CD4-positive, CD25-positive, alpha-beta regulatory T cell (primary cell): Measurements from ENCODE around the gene CRYGC. TPM values are rescaled to one million over a fixed set of nuclear protein-coding genes. Genes with fewer than 3 reads are reported as not detected.
"Not testable (repeated sequence)": the region's sequence is repeated elsewhere in the genome, so short reads cannot be mapped to it uniquely, and the experiment has no call there.

Source experiments
- ATAC-seq, 2 donors: fragments of 150-1000 bp; cut with Tn5 transposase; one replicate each; pipeline ENCODE4 v1.10.0; 2021; ENCODE audit warnings: low read depth in 2 of 2, moderate number of reproducible peaks in 2 of 2, moderate library complexity in 1 of 2
- DNase-seq, 3 donors: peaks; one replicate each; pipeline versions ENCODE4 v3.0.0 to v3.0.0-alpha.2; 2012 to 2022; ENCODE audit warnings: mixed read lengths in 1 of 3
- H3K27ac ChIP-seq: one replicate; pipeline ENCODE4 v1.7.0; 2013; ENCODE audit warnings: mild to moderate bottlenecking, low read length; ENCODE audit not compliant: insufficient read depth, poor library complexity, severe bottlenecking
- H3K27me3 ChIP-seq: one replicate; pipeline ENCODE4 v1.7.0; 2013; ENCODE audit warnings: low read length; ENCODE audit not compliant: control insufficient read depth, insufficient read depth
- H3K36me3 ChIP-seq: one replicate; pipeline ENCODE4 v1.7.0; 2013; ENCODE audit warnings: mild to moderate bottlenecking, low read length, moderate library complexity; ENCODE audit not compliant: control insufficient read depth, insufficient read depth
- H3K4me1 ChIP-seq: 2 replicates; pipeline ENCODE4 v1.7.0; 2013; ENCODE audit warnings: mild to moderate bottlenecking, low read length; ENCODE audit not compliant: insufficient read depth, control insufficient read depth, poor library complexity, severe bottlenecking
- H3K4me3 ChIP-seq: one replicate; pipeline ENCODE4 v1.7.0; 2013; ENCODE audit warnings: low read depth, mild to moderate bottlenecking, low read length, moderate library complexity
- H3K9me3 ChIP-seq, 2 experiments: 1 replicate in 1 of 2; 2 replicates in 1 of 2; pipeline ENCODE4 v1.7.0; 2013; ENCODE audit warnings: low read length in 2 of 2, mild to moderate bottlenecking in 1 of 2, moderate library complexity in 1 of 2; ENCODE audit not compliant: control insufficient read depth in 2 of 2
- H3K27ac Mint-ChIP-seq, 3 donors: one replicate each; pipeline ENCODE4 v1.8.0; 2020 to 2022; ENCODE audit warnings: mild to moderate bottlenecking in 3 of 3, mixed read lengths in 3 of 3, moderate library complexity in 2 of 3
- H3K27me3 Mint-ChIP-seq: one replicate; pipeline ENCODE4 v1.8.0; 2022; ENCODE audit warnings: mild to moderate bottlenecking, mixed read lengths
- H3K36me3 Mint-ChIP-seq: one replicate; pipeline ENCODE4 v1.8.0; 2020; ENCODE audit warnings: mixed read lengths
- H3K4me1 Mint-ChIP-seq, 4 donors: one replicate each; pipeline ENCODE4 v1.8.0; 2020 to 2022; ENCODE audit warnings: mixed read lengths in 4 of 4, mild to moderate bottlenecking in 1 of 4
- H3K4me3 Mint-ChIP-seq, 4 donors: one replicate each; pipeline ENCODE4 v1.8.0; 2020 to 2022; ENCODE audit warnings: mild to moderate bottlenecking in 4 of 4, mixed read lengths in 4 of 4, moderate library complexity in 3 of 4
- H3K9me3 Mint-ChIP-seq, 7 donors: one replicate each; pipeline ENCODE4 v1.8.0; 2020 to 2022; ENCODE audit warnings: mixed read lengths in 7 of 7, mild to moderate bottlenecking in 3 of 7, moderate library complexity in 2 of 7
- polyA plus RNA-seq, 4 donors: library from polyadenylated mRNA; unstranded; fragments of 300-500 nt; fragmentation: Illumina TruSeq; gene quantifications; one replicate each; pipeline ENCODE4 v1.2.3, GENCODE V29; 2021
- total RNA-seq: library from RNA; stranded (reverse); gene quantifications from one replicate; pipeline ENCODE4 v1.2.3, GENCODE V29; 2022

CRYGC gene
- total and polyA plus RNA-seq, 5 donors from 2014 or later = not detected

GRCh38 chr2:208098701-208099100 is 30.9 kb downstream of the CRYGC start:
- not testable (repeated sequence) for H3K27ac ChIP-seq, ATAC-seq, H3K4me3 ChIP-seq, H3K4me1 ChIP-seq, H3K27me3 Mint-ChIP-seq, DNase-seq, H3K36me3 Mint-ChIP-seq, H3K27me3 ChIP-seq, H3K27ac Mint-ChIP-seq, H3K9me3 ChIP-seq, H3K9me3 Mint-ChIP-seq, H3K4me3 Mint-ChIP-seq, H3K36me3 ChIP-seq
- H3K4me1 Mint-ChIP-seq = peaks cover 0 to 10% (median 2%) of the 10 kb centered on the region in 4 donors

- Mint-ChIP-seq H3K27ac (no peak overlapping the region), H3K4me3 (no peak overlapping the region), H3K4me1 (peaks cover 0 to 10% (median 2%) of the 10 kb centered on the region in 4 donors), H3K36me3 (no peaks in the 10 kb centered on the region), H3K9me3 (no peaks in the 10 kb centered on the region), H3K27me3 (no peaks in the 10 kb centered on the region)
- Histone ChIP-seq H3K4me3 (no peak overlapping the region), H3K9me3 (no peaks in the 10 kb centered on the region), H3K27me3 (no peaks in the 10 kb centered on the region), H3K36me3 (no peaks in the 10 kb centered on the region), H3K4me1 (no peaks in the 10 kb centered on the region), H3K27ac (no peak overlapping the region)
- DNase-seq = no peak
- ATAC-seq = no peak
Measured at GRCh38 chr2:208098267-208098666, 31.4 kb downstream of the CRYGC start.

DNA sequence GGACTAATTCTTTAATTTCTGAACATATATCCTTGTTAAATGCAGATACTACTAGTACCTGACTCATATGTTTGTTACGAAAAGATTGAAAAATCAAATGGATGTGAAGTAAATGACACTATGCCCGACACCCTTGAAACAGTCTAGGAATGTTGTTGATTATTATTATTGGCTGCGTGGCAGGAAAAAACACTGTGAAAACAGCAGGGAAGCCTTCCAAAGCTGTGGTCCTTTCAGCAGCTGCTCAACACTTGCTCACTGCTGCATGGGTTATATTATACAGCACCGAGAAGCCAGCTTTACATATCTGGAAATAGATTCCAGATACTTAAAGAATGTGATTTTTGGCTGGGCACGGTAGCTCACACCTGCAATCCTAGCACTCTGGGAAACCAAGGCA is 31.8 kb downstream of the CRYGC start:
- no peaks in the 10 kb centered on the region for H3K36me3 Mint-ChIP-seq
- H3K4me3 ChIP-seq = no peak overlapping the region
- no peaks in the 10 kb centered on the region for H3K36me3 ChIP-seq
- H3K27ac ChIP-seq = no peak overlapping the region
- H3K4me1 Mint-ChIP-seq = peaks cover 0 to 10% (median 2%) of the 10 kb centered on the region in 4 donors
- H3K4me3 Mint-ChIP-seq = no peak overlapping the region
- no peak for ATAC-seq
- no peaks in the 10 kb centered on the region for H3K4me1 ChIP-seq
- H3K27me3 Mint-ChIP-seq = peaks cover 2% of the 10 kb centered on the region
- H3K9me3 ChIP-seq = no peaks in the 10 kb centered on the region
- H3K9me3 Mint-ChIP-seq = no peaks in the 10 kb centered on the region
- no peak for DNase-seq
- no peaks in the 10 kb centered on the region for H3K27me3 ChIP-seq
- H3K27ac Mint-ChIP-seq = no peak overlapping the region

GRCh38 chr2:208097313-208097712 is 32.3 kb downstream of the CRYGC start:
- H3K27me3 Mint-ChIP-seq = peaks cover 4% of the 10 kb centered on the region
- H3K9me3 Mint-ChIP-seq = no peaks in the 10 kb centered on the region
- ATAC-seq = no peak

DNA sequence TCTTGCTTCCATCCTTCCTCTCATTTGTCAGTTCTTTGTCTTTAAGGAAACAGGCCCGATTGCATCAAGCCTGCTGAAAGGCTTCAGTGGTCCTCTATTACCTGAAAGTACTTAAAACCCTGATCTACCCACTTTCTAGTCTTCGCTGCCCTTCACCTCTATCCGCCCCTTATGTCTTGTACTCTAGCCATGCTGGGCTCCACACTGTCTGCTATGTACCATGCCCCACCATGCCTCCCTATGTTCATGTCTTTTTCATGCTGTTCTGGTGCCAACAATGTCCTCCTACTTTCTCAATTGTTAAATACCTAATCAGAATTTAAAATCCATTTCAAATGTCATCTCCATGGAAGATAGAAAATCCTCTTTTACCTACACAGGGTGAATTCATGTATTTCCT is 33.5 kb downstream of the CRYGC start:
- Histone ChIP-seq H3K4me3 (no peak overlapping the region), H3K36me3 (no peaks in the 10 kb centered on the region), H3K9me3 (no peaks in the 10 kb centered on the region), H3K27me3 (no peaks in the 10 kb centered on the region), H3K27ac (no peak overlapping the region), H3K4me1 (no peaks in the 10 kb centered on the region)
- Mint-ChIP-seq H3K4me1 (peaks cover 0 to 3% (median under 1%) of the 10 kb centered on the region in 4 donors), H3K36me3 (no peaks in the 10 kb centered on the region), H3K27me3 (peaks cover 4% of the 10 kb centered on the region), H3K9me3 (no peaks in the 10 kb centered on the region), H3K4me3 (no peak overlapping the region), H3K27ac (no peak overlapping the region)
- DNase-seq = no peak
- ATAC-seq = no peak

More at GRCh38 chr2:208097313-208097712, 32.3 kb downstream of the CRYGC start:
- H3K27ac ChIP-seq = no peak overlapping the region
- H3K27ac Mint-ChIP-seq = peak overlapping the region in 1 of 3 donors; percentile 23
- no peaks in the 10 kb centered on the region for H3K27me3 ChIP-seq
- H3K36me3 Mint-ChIP-seq = no peaks in the 10 kb centered on the region
- peaks cover 0 to 10% (median 2%) of the 10 kb centered on the region in 4 donors for H3K4me1 Mint-ChIP-seq
- no peak for DNase-seq
- no peak overlapping the region for H3K4me3 ChIP-seq
- no peaks in the 10 kb centered on the region for H3K4me1 ChIP-seq
- H3K9me3 ChIP-seq = no peaks in the 10 kb centered on the region
- H3K4me3 Mint-ChIP-seq = no peak overlapping the region
- H3K36me3 ChIP-seq = no peaks in the 10 kb centered on the region

- Mint-ChIP-seq H3K4me3 (no peak overlapping the region), H3K4me1 (no peaks in the 10 kb centered on the region), H3K27ac (no peak overlapping the region), H3K36me3 (no peaks in the 10 kb centered on the region), H3K9me3 (peaks cover 0 to 6% (median 0%) of the 10 kb centered on the region in 7 donors), H3K27me3 (peaks cover 4% of the 10 kb centered on the region)
- DNase-seq (no peak), ATAC-seq (no peak)
- no peaks in the 10 kb centered on the region for H3K27me3 ChIP-seq
- H3K9me3 ChIP-seq = no peaks in the 10 kb centered on the region
- no peaks in the 10 kb centered on the region for H3K4me1 ChIP-seq
- H3K36me3 ChIP-seq = no peaks in the 10 kb centered on the region
- H3K27ac ChIP-seq = no peak overlapping the region
- H3K4me3 ChIP-seq = no peak overlapping the region
Measured at GRCh38 chr2:208093128-208093527, 36.5 kb downstream of the CRYGC start.

DNA sequence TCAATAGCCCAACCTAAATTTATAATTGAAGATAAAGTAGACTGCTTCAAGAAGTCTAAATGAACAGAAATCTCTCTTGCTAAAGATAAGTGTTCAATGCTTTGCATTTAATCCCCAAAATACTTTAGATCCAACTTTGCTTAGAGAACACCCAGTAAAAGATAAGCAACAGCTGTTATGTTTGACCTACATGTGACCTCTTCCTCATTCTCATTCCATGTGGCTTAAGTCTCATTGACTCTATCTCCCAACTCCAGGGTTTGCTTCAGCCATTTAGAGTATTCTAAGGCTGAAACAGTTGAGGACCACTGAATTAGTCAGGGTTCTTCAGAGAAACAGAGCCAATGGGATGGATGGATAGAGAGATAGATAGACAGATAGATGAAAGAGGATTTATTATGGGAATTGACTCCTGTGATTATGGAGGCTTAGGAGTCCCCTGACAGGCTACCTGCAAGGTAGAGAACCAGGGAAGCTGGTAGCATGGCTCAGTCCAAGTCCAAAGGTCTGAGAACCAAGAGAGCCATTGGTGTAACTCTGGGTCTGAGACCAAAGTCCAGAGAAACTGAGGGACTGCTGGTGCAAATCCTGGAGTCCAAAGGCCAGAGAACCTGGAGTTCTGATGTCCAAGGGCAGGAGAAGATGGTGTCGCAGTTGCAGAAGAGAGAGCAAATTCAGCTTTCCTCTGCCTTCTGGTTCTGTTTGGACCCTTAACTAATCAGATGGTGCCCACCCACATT is 37.4 kb downstream of the CRYGC start:
- H3K4me3 ChIP-seq = no peak overlapping the region
- H3K36me3 ChIP-seq = no peaks in the 10 kb centered on the region
- H3K9me3 ChIP-seq = no peaks in the 10 kb centered on the region
- H3K27ac ChIP-seq = no peak overlapping the region
- H3K27me3 ChIP-seq = no peaks in the 10 kb centered on the region
- Mint-ChIP-seq H3K27ac (no peak overlapping the region), H3K9me3 (peaks cover 0 to 6% (median 0%) of the 10 kb centered on the region in 7 donors), H3K36me3 (no peaks in the 10 kb centered on the region), H3K4me3 (no peak overlapping the region), H3K27me3 (peaks cover 4% of the 10 kb centered on the region), H3K4me1 (no peaks in the 10 kb centered on the region)
- DNase-seq (no peak), ATAC-seq (no peak)
- H3K4me1 ChIP-seq = no peaks in the 10 kb centered on the region

- DNase-seq (no peak), ATAC-seq (no peak)
- Histone ChIP-seq H3K27ac (no peak overlapping the region), H3K9me3 (no peaks in the 10 kb centered on the region), H3K4me1 (no peaks in the 10 kb centered on the region), H3K4me3 (no peak overlapping the region), H3K36me3 (no peaks in the 10 kb centered on the region), H3K27me3 (no peaks in the 10 kb centered on the region)
- no peaks in the 10 kb centered on the region for H3K36me3 Mint-ChIP-seq
- peaks cover 0 to 6% (median 0%) of the 10 kb centered on the region in 7 donors for H3K9me3 Mint-ChIP-seq
- peaks cover 7% of the 10 kb centered on the region for H3K27me3 Mint-ChIP-seq
- no peaks in the 10 kb centered on the region for H3K4me1 Mint-ChIP-seq
- H3K27ac Mint-ChIP-seq = no peak overlapping the region
- H3K4me3 Mint-ChIP-seq = no peak overlapping the region
Measured at GRCh38 chr2:208090420-208090819, 39.2 kb downstream of the CRYGC start.
